ENCODE results near the gene PABPN1L.
"Not testable (repeated sequence)": the region's sequence is repeated elsewhere in the genome, so short reads cannot be mapped to it uniquely, and the experiment has no call there.

The PABPN1L gene

DNA sequence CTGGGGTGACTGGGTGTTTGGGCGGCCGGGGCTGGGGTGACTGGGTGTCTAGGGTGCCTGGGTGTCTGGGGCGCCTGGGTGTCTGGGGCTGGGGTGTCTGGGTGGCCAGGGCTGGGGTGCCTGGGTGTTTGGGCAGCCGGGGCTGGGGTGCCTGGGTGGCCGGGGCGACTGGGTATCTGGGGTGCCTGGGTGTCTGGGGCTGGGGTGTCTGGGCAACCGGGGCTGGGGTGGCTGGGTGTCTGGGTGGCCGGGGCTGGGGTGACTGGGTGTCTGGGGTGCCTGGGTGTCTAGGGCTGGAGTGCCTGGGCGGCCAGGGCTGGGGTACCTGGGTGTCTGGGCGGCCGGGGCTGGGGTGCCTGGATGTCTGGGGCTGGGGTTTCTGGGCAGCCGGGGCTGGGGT lies 41.3 kb downstream of the PABPN1L start:
- DNase-seq: no peak

DNA sequence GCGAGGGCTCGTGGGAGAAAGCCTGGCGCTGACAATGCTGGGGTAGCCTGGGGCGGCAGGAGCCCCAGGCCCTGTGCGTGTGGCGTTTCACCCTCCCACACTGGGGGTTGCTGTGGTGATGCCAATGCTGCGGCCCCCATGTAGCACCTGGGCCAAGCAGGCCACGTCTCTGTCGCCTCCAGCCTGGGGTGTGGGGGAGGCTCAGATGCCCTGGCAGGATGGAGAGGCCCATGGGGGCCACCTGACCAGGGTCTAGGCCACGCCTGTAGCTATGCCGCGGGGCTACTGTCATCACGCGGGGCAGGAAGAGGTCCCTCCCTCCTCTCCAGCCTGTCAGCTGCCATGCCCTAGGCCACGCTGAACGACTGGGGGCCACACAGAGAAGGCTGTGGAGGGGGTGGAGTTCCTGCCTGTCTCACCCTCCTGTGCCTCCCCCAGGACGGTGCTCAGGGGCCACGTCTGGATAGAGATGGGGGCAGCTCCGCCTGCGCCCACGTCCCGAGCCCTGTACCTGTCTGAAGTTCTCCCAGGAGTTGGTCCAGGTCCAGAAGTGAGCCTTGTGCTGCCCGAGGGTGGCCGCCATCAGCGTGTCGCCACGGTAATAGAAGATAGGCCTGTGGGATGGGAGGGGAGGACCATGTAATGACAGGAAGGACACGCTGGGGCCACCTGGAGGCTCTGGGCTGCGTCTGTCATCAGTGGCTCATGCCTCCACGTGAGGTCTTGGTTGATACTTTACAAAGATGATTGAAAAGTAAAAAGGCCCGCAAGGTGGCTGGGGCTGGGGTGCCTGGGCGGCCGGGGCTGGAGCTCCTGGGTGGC lies 42.0 kb downstream of the PABPN1L start:
- no peak for DNase-seq

DNA sequence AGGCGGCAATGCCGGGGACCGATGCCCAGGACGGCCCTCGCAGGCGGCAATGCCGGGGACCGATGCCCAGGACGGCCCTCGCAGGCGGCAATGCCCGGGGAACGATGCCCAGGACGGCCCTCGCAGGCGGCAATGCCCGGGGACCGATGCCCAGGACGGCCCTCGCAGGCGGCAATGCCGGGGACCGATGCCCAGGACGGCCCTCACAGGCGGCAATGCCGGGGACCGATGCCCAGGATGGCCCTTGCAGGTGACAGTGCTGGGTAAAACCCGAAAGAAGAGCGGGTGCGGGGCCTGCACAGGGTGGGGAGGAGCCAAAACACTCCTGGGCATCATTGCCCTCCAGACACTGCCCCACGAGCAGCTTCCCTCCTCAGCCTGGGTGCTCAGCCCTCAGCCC lies 42.8 kb downstream of the PABPN1L start:
- DNase-seq: not testable (repeated sequence)

DNA sequence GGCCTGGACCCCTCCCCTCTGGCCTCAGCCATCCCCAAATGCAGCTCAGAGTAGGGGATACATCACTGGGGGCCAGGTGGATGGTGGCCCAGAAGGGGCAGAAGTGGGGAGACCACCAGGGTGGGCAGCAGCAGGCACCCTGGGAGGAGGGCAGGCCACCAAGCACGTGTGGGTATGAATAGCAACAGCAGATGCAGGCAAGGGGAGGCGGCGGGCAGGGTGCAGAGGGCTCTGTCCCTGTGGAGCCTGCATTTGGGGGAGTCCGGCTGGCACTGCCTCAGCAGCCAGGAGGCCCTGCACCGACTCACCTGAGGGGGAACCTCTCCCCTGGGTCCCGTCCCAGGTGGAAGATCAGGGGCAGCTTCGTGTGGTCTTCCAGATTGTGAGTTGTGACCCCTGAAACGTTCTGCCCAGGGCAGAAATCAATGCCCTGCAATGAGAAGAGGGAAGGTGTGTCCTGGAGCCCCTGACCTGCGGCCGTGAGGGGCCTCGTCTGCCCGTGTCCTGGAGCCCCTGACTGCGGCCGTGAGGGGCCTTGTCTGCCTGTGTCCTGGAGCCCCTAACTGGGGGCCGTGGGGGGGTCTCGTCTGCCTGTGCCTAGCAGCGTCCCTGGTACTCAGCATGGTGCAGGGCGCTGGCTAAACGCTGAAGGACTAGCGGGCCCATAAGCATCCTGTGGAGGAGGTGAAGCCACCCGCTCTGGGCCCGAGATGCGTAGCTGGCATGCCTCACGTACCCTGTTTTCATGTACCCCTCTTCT lies 44.0 kb downstream of the PABPN1L start:
- no peak for DNase-seq

DNA sequence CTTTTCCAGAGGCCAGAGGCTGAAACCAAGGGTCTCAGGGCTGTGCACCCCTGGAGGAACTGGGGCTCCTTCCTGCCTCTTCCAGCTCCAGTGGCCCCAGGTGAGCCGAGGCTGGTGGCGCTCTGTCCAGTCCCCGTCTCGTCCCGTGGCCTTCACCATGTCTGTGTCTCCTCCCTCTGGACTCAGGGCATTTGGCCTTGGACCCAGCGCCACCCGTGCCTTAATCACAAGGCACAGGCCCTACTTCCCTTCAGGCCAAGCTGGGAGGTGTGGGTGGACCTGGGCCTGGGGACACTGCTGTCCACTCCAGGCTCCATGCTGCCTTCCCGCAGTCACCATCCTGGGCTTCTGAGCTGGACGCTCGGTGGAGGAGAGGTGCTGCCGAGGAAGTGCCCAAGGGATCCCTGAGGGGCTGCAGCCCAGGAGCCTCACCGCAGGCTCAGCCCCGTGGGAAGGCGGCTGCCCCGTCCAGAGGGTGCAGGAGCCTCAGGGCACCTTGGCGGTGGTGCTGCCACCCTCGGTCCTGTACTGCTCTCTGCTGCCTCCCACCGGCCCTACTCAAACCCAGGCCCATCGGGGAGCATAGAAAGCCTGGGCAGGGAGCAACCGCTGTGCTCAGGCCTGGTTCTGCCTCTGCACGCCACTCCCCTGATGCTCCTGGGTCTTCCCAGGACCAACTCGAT lies 45.2 kb downstream of the PABPN1L start:
- no peak for DNase-seq

DNA sequence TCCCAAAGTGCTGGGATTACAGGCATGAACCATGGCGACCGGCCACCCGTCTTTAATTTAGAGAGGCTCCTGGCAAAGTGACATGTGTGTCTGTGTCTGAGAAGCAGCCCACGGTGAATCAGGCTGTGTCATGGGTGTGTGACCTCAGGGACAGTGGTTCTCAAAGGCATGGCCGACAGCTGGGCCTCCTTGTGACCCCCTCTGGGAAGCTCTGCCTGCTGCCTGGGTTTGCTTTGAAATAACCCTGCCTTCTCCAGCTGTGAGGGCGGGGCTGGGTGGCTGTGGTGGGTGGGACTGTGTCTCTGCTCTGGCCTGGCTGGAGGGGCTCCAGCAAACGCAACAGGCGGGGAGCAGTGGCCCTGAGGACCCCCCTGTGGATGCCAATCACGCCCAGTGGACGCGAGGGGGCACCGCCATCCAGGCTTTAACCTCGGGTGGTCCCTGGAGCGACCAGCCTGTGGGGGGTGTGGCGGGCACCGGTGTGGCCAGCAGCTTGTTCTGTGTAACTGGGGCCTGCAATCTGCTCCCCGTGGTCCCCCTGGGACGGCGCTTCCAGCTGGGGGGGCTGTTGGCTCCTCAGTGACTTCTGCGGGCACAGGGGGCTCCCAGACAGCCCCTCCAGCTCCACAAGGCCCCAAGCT lies 46.0 kb downstream of the PABPN1L start:
- DNase-seq: no peak

DNA sequence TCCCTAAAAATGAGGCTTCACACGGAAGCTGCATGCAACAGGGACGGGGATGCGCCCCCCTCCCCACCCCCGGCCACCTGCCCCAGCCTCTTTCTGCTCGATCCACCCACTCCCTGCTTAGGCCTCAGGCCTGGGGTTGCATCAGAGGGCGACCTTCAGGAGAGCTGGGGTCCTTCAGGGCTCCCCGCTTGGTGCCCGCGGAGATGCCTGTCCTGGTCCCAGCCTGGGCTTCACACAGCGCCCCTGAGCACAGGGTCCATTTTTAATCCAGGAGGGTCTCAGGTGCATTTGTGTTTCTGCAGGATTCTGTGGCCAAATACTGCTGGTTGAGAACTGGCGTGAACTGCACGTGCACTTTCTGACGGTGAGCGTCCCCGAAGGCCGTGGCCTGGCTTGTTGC lies 47.3 kb downstream of the PABPN1L start:
- DNase-seq: no peak

DNA sequence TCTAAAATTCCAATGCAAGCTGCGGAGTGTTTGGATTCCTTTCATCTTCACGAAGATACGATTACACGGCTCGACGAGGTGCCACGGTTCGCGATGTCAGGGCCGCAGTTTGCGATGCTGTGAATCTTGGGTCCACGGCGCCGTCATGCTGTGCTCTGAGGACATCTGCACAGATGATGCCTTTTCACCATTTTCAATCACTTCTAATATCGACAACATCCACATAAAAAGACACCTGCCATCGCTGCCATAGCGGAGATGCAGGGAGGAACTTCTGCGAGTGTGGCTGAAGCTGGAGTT lies 47.9 kb downstream of the PABPN1L start:
- DNase-seq: no peak

DNA sequence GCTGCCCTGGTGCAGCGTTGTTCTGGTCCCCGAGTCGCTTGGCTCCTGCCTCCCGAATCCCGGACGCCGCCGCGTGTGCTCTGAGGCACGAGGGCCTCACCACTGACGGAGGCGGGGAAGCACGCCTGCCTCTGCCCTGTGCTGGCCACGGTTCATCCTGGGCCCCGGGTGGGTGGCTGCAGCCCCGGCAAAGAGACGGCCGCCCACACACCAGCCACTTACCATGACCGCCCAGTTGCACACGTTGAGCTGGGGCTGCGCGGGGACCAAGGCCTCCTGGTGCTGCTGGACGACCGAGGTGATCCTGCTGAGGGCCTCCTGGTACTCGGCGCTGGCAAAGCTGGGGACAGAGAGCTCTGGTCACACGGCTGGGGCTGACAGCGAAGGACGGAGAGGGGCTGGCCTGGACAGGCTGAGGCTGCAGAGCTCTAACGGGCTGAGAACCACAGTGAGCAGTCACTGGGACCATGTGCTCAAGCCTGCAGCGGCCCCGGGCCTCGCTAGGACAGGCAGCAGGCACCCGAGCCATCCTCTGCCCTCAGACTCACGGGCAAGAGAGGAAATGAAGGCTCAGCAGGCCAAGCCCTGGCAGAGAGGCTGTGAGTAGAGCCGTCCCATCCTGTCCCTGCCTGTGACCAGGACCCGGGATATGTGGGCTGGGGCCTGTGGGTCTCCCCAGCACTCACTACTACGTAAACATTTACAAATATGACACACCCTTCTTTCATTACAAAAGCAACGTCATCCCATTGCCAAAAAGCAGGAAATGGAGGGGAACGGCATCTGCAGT lies 48.5 kb downstream of the PABPN1L start:
- DNase-seq: no peak

DNA sequence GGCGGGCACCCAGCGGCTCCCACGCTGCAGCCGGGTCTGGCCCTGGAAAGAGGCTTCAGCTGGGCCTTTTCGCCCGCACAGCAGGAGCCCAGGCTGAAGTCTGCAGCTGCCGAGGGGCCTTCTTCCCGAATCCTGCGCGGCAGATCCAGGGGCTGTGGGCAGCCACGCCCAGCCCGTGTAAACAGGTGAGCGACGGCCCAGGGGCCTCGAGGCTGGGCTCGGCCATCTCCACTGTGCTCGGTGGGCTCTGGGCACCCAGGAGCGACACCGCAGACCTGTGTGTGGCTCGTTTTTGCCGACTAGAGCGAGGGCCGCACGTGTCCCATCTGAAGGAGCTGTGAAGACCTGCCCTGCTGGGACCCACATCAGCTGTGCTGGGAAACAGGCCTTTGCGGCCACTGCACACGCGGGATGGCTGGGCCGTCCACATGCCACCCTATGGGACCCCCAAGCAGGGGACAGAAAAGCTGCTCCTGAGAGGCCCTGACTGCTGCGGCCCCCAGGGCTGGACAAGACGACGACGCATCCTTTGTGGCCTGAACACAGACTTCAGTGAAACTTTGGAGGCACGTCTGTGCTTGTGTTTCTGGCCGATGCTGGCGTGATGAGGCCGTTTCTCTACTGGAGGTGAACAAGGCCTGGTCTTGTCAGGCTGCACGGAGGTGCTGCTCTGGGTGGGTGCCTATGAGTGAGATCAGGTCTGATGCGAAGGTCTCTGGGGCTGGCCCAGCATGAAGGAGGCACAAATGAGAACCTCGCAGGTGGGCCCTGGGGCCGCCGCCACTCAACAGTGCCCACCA lies 49.5 kb downstream of the PABPN1L start:
- DNase-seq: no peak

DNA sequence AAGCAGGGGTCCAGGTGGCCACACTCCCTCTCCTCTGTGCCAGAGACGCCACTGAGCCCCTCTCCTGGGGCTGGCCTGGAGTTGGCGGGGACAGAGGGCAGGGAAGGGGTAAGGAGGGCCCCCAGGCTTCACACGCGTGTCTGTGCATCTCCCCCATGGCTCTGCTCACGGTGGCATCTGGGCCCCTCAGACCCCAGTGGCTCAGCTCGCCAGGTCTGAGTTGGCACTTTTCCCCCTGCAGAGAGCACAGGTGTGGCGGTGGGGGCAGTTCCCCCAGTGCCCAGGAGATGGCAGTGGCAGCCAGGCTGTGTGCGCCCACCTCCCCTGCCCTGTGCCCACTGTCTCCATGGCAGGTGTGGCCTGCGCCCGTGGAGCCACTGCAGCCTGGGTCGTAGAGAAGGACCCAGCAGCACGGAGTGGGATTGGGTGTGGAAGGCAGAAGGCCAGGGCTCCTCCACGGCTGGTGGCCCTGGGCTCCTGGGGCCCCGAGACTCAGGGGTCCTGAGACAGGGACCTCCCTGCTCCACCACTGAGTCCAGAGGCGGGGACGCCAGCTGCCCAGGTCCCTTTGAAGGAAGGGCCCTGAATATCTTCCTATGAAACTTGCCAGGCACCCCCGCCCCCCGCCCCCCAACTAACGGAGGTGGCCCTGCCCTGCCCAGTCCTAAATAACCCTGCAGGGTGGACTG lies 50.4 kb downstream of the PABPN1L start:
- DNase-seq: no peak

DNA sequence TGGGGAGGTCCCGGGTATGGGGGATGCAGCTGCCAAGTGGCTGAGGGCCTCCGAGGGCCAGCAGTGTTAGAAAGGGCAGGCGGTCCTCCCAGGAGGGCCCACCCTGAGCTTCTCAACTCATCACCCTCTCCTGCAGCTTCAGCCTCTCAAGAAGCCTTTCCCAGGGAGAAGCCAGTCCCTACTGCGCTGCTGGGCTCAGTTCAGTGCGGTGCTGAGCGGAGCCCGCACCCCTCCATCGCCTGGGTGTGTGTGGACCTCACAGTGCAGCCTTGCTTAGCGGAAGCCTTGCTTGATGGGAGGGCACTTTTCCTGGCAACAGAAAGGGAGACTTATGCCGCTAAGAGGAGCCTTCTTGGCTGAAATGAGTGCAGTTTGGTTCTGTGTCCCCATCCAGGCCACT lies 51.2 kb downstream of the PABPN1L start:
- DNase-seq: no peak

DNA sequence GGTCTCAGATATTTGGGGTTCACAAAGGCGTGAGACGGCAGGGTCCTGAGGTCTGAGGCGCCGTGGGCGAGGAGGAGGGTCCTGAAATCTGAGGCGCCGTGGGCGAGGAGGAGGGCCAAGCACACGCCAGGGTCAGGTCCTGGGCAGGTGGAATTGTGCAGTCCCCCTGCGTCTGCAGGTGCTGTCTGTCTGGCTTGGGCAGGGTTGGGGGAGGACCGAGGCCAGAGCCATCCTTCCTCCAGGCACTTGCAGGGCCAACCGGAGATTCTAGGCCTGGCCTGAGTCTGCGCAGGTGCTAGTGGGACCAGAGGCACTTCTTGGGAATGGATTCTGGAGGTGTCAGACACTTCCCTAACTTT lies 52.3 kb downstream of the PABPN1L start:
- no peak for DNase-seq

All from GOT3 (cell line).